HEK293 (cell line): ENCODE data around the gene MAP3K14.

Experiments used
- CTCF ChIA-PET: fragments of 350-600 bp; formaldehyde crosslinking; extraction: SDS; loops from one replicate; lab custom pipeline; 2021; ENCODE audit warnings: antibody characterized with exemption; lab: Yijun Ruan, JAX
- POLR2A ChIA-PET: fragments of 300-600 bp; formaldehyde crosslinking; extraction: SDS; loops from one replicate; lab custom pipeline; 2020; ENCODE audit warnings: antibody characterized with exemption, inconsistent platforms; lab: Yijun Ruan, JAX
- H3K27ac ChIP-seq: fragments of 200-500 bp; sonication (Bioruptor generic); 2 replicates; pipeline ENCODE4 v1.5.1; 2014; ENCODE audit warnings: low read depth, low read length, control low read depth, inconsistent platforms; ENCODE audit errors: extremely low read depth
- H3K36me3 ChIP-seq, 2 experiments: fragments of 200-500 bp in 1 of 2; sonication (Bioruptor generic) in 1 of 2; 1 replicate in 1 of 2; 2 replicates in 1 of 2; pipeline ENCODE4 v1.5.1; 2014 to 2017; ENCODE audit warnings: inconsistent platforms in 2 of 2, low read length in 2 of 2; ENCODE audit not compliant: control insufficient read depth in 2 of 2, insufficient read depth in 1 of 2
- H3K4me1 ChIP-seq: fragments of 200-500 bp; sonication (Bioruptor generic); 2 replicates; pipeline ENCODE4 v1.5.1; 2014; ENCODE audit warnings: mild to moderate bottlenecking, low read length, inconsistent platforms; ENCODE audit not compliant: control insufficient read depth, insufficient read depth
- H3K4me3 ChIP-seq: 2 replicates; pipeline ENCODE4 v1.5.1; 2011; ENCODE audit warnings: low read depth, mild to moderate bottlenecking, control low read depth, low read length, moderate library complexity
- H3K9me3 ChIP-seq: fragments of 200-500 bp; sonication (Bioruptor generic); 2 replicates; pipeline ENCODE4 v1.5.1; 2014; ENCODE audit warnings: low read depth, low read length, inconsistent platforms; ENCODE audit not compliant: control insufficient read depth, insufficient read depth
- BCL11A ChIP-seq: fragments of 450-650 bp; formaldehyde crosslinking; IDR thresholded peaks from 2 replicates; pipeline ENCODE4 v1.5.1; 2016; ENCODE audit warnings: low read depth, missing biosample characterization, missing genetic modification characterization
- BCL11B ChIP-seq: fragments of 450-650 bp; formaldehyde crosslinking; IDR thresholded peaks from 2 replicates; pipeline ENCODE4 v1.5.1; 2016; ENCODE audit warnings: low read depth, missing biosample characterization, missing genetic modification characterization
- HOXA7 ChIP-seq: sonication (generic); formaldehyde crosslinking; IDR thresholded peaks from 2 replicates; pipeline ENCODE4 v1.8.1; 2022; ENCODE audit warnings: missing genetic modification reagents, borderline replicate concordance
- KLF10 ChIP-seq: fragments of 450-650 bp; IDR thresholded peaks from 2 replicates; pipeline ENCODE4 v1.5.1; 2018; ENCODE audit warnings: missing biosample characterization, mild to moderate bottlenecking, missing genetic modification characterization
- ZBTB20 ChIP-seq: fragments of 450-650 bp; formaldehyde crosslinking; IDR thresholded peaks from 2 replicates; pipeline ENCODE4 v1.5.1; 2016; ENCODE audit warnings: missing biosample characterization, missing genetic modification characterization
- ZFP69B ChIP-seq: fragments of 450-650 bp; formaldehyde crosslinking; IDR thresholded peaks from 2 replicates; pipeline ENCODE4 v1.5.1; 2016; ENCODE audit warnings: missing biosample characterization, missing genetic modification characterization
- ZNF132 ChIP-seq: fragments of 450-650 bp; formaldehyde crosslinking; IDR thresholded peaks from 2 replicates; pipeline ENCODE4 v1.5.1; 2017; ENCODE audit warnings: missing biosample characterization, missing genetic modification characterization, borderline replicate concordance
- ZNF138 ChIP-seq: fragments of 450-650 bp; formaldehyde crosslinking; IDR thresholded peaks from 2 replicates; pipeline ENCODE4 v1.5.1; 2016; ENCODE audit warnings: missing biosample characterization, missing genetic modification characterization, borderline replicate concordance
- ZNF214 ChIP-seq: fragments of 450-650 bp; formaldehyde crosslinking; IDR thresholded peaks from 2 replicates; pipeline ENCODE4 v1.5.1; 2017; ENCODE audit warnings: missing biosample characterization, mild to moderate bottlenecking, missing genetic modification characterization, borderline replicate concordance
- ZNF274 ChIP-seq, 2 experiments: fragments of 200-500 bp in 1 of 2; fragments of 450-650 bp in 1 of 2; sonication (Bioruptor generic) in 1 of 2; formaldehyde crosslinking in 1 of 2; IDR thresholded peaks; 2 replicates each; pipeline versions ENCODE4 v1.5.1 to v1.6.1; 2014 to 2016; ENCODE audit warnings: borderline replicate concordance in 1 of 2, inconsistent platforms in 1 of 2, low read length in 1 of 2, missing biosample characterization in 1 of 2, missing genetic modification characterization in 1 of 2
- ZNF426 ChIP-seq: fragments of 450-650 bp; formaldehyde crosslinking; IDR thresholded peaks from 2 replicates; pipeline ENCODE4 v1.5.1; 2017; ENCODE audit warnings: missing biosample characterization, missing genetic modification characterization, mild to moderate bottlenecking, inconsistent platforms, moderate library complexity
- ZNF529 ChIP-seq: fragments of 450-650 bp; formaldehyde crosslinking; IDR thresholded peaks from 2 replicates; pipeline ENCODE4 v1.5.1; 2017; ENCODE audit warnings: missing genetic modification characterization, missing biosample characterization; ENCODE audit not compliant: insufficient replicate concordance
- ZNF571 ChIP-seq: fragments of 450-650 bp; formaldehyde crosslinking; IDR thresholded peaks from 2 replicates; pipeline ENCODE4 v1.5.0; 2017; ENCODE audit warnings: missing biosample characterization, missing genetic modification characterization
- ZNF776 ChIP-seq: fragments of 450-650 bp; formaldehyde crosslinking; IDR thresholded peaks from 2 replicates; pipeline ENCODE4 v1.5.0; 2017; ENCODE audit warnings: missing biosample characterization, missing genetic modification characterization, borderline replicate concordance
- ZNF777 ChIP-seq: fragments of 450-650 bp; formaldehyde crosslinking; IDR thresholded peaks from 2 replicates; pipeline ENCODE4 v1.5.1; 2017; ENCODE audit warnings: missing biosample characterization, missing genetic modification characterization, borderline replicate concordance
- ZNF785 ChIP-seq: fragments of 450-650 bp; formaldehyde crosslinking; IDR thresholded peaks from 2 replicates; pipeline ENCODE4 v1.5.1; 2016; ENCODE audit warnings: missing biosample characterization, missing genetic modification characterization
- ZXDB ChIP-seq: fragments of 450-650 bp; formaldehyde crosslinking; IDR thresholded peaks from 2 replicates; pipeline ENCODE4 v1.5.1; 2016; ENCODE audit warnings: missing biosample characterization, missing genetic modification characterization
- TF ChIP-seq, protein P1 (sequence below): fragments of 450-650 bp; formaldehyde crosslinking; IDR thresholded peaks from 2 replicates; pipeline ENCODE4 v1.5.1; 2016; ENCODE audit warnings: missing biosample characterization, missing genetic modification characterization
- TF ChIP-seq, protein P2 (sequence below): fragments of 450-650 bp; formaldehyde crosslinking; IDR thresholded peaks from 2 replicates; pipeline ENCODE4 v1.5.1; 2016; ENCODE audit warnings: missing biosample characterization, missing genetic modification characterization
- TF ChIP-seq, protein P3 (sequence below): fragments of 450-650 bp; formaldehyde crosslinking; IDR thresholded peaks from 2 replicates; pipeline ENCODE4 v1.5.1; 2017; ENCODE audit warnings: missing biosample characterization, mild to moderate bottlenecking, missing genetic modification characterization, moderate library complexity

The MAP3K14 gene

DNA sequence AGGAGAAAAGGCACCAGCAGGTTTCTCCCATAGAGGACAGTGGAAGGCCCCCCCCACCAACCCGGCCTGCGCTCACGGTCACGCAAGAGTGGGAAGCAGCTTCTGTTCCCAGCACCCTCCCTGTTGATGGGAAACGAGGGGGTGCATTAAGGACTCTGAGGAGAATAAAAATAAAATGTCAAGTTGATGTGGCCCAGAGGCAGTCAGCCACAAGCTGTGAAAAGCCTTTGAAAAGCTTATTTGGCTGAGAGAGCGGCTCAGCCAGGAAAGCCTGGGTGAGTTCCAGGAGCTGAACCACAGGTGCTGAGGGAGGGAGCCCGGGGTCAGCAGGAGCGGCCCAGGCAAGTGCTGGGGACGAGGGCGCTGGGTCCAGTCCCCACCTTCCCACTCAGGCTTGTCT is 28.0 kb downstream of the MAP3K14 start:
- H3K36me3 ChIP-seq, result peaks cover 10 to 66% of the 10 kb centered on the region in 2 experiments; a peak in 2 of 3 replicates
- no peak overlapping the region for H3K4me3 ChIP-seq
- CTCF ChIA-PET, result interaction anchor here (1.0 to 6.1 kb wide), 3 partner anchors 12 to 18 kb away, joined by 3 to 37 read pairs (median 3); no protein-coding TSS in a partner anchor
- H3K9me3 ChIP-seq, result no peaks in the 10 kb centered on the region
- no peak overlapping the region for H3K27ac ChIP-seq
- no peak for TF ChIP-seq BCL11B (tag by site-specific recombination)
- no peak for TF ChIP-seq ZNF132 (tag by site-specific recombination)
- no peak for TF ChIP-seq ZNF274 (IDR thresholded peaks at IDR 0.05; ENCODE audit: low read length)
- no peak for TF ChIP-seq ZNF274 (tag by site-specific recombination; IDR thresholded peaks at IDR 0.05; ENCODE audit: borderline replicate concordance)
- TF ChIP-seq ZBTB20 (tag by site-specific recombination), result no peak
- TF ChIP-seq ZNF777 (tag by site-specific recombination), result no peak
- no peak for TF ChIP-seq ZNF785 (tag by site-specific recombination)
- no peak for TF ChIP-seq ZFP69B
- TF ChIP-seq KLF10 (tag by site-specific recombination), result no peak
- no peak for TF ChIP-seq ZNF776
- no peak for TF ChIP-seq ZNF214 (tag by site-specific recombination)
- TF ChIP-seq, protein P1, sequence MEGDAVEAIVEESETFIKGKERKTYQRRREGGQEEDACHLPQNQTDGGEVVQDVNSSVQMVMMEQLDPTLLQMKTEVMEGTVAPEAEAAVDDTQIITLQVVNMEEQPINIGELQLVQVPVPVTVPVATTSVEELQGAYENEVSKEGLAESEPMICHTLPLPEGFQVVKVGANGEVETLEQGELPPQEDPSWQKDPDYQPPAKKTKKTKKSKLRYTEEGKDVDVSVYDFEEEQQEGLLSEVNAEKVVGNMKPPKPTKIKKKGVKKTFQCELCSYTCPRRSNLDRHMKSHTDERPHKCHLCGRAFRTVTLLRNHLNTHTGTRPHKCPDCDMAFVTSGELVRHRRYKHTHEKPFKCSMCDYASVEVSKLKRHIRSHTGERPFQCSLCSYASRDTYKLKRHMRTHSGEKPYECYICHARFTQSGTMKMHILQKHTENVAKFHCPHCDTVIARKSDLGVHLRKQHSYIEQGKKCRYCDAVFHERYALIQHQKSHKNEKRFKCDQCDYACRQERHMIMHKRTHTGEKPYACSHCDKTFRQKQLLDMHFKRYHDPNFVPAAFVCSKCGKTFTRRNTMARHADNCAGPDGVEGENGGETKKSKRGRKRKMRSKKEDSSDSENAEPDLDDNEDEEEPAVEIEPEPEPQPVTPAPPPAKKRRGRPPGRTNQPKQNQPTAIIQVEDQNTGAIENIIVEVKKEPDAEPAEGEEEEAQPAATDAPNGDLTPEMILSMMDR, result no peak
- TF ChIP-seq, protein P2, sequence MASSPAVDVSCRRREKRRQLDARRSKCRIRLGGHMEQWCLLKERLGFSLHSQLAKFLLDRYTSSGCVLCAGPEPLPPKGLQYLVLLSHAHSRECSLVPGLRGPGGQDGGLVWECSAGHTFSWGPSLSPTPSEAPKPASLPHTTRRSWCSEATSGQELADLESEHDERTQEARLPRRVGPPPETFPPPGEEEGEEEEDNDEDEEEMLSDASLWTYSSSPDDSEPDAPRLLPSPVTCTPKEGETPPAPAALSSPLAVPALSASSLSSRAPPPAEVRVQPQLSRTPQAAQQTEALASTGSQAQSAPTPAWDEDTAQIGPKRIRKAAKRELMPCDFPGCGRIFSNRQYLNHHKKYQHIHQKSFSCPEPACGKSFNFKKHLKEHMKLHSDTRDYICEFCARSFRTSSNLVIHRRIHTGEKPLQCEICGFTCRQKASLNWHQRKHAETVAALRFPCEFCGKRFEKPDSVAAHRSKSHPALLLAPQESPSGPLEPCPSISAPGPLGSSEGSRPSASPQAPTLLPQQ (tag by site-specific recombination), result no peak
- no peak for TF ChIP-seq ZNF426 (tag by site-specific recombination)
- no peak for TF ChIP-seq ZNF529 (tag by site-specific recombination)
- TF ChIP-seq, protein P3, sequence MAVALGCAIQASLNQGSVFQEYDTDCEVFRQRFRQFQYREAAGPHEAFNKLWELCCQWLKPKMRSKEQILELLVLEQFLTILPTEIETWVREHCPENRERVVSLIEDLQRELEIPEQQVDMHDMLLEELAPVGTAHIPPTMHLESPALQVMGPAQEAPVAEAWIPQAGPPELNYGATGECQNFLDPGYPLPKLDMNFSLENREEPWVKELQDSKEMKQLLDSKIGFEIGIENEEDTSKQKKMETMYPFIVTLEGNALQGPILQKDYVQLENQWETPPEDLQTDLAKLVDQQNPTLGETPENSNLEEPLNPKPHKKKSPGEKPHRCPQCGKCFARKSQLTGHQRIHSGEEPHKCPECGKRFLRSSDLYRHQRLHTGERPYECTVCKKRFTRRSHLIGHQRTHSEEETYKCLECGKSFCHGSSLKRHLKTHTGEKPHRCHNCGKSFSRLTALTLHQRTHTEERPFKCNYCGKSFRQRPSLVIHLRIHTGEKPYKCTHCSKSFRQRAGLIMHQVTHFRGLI (tag by site-specific recombination), result no peak
- TF ChIP-seq ZNF138 (tag by site-specific recombination), result no peak
- no peak for TF ChIP-seq ZXDB
- TF ChIP-seq BCL11A (tag by site-specific recombination), result no peak
- TF ChIP-seq ZNF571 (tag by site-specific recombination), result no peak
- TF ChIP-seq HOXA7 (CRISPR knock-in tag), result no peak
- TF ChIP-seq, all 188 proteins: peak for 0
- peaks cover 9% of the 10 kb centered on the region for H3K4me1 ChIP-seq
- POLR2A ChIA-PET, result interaction anchor here (0.6 to 1.7 kb wide), 3 partner anchors 11 to 28 kb away, joined by 3 to 4 read pairs (median 3); partner anchors contain the start of gene MAP3K14
